AG04449 (cell line): ENCODE results near the gene KLHL29.

Experiments used
- CTCF ChIA-PET: fragments of 350-600 bp; formaldehyde crosslinking; extraction: SDS; loops from one replicate; lab custom pipeline; 2021; ENCODE audit warnings: antibody characterized with exemption; lab: Yijun Ruan, JAX
- POLR2A ChIA-PET: fragments of 400-600, 350-600 bp; formaldehyde crosslinking; extraction: SDS; loops from one replicate; lab custom pipeline; 2020; ENCODE audit warnings: antibody characterized with exemption, inconsistent platforms; lab: Yijun Ruan, JAX
- DNase-seq: peaks from one replicate; pipeline ENCODE4 v3.0.0-alpha.2; 2010; ENCODE audit warnings: low read depth, low spot score
- H3K4me3 ChIP-seq: 2 replicates; pipeline ENCODE4 v1.5.1; 2011; ENCODE audit warnings: low read depth, mild to moderate bottlenecking, control low read depth, low read length
- TF ChIP-seq, protein P1 (sequence below): IDR thresholded peaks from one replicate; pipeline ENCODE4 v1.5.1; 2011; ENCODE audit warnings: mild to moderate bottlenecking, moderate library complexity, low read length, control low read depth, inconsistent platforms; ENCODE audit not compliant: insufficient read depth; ENCODE audit errors: missing control alignments

Gene KLHL29

DNA sequence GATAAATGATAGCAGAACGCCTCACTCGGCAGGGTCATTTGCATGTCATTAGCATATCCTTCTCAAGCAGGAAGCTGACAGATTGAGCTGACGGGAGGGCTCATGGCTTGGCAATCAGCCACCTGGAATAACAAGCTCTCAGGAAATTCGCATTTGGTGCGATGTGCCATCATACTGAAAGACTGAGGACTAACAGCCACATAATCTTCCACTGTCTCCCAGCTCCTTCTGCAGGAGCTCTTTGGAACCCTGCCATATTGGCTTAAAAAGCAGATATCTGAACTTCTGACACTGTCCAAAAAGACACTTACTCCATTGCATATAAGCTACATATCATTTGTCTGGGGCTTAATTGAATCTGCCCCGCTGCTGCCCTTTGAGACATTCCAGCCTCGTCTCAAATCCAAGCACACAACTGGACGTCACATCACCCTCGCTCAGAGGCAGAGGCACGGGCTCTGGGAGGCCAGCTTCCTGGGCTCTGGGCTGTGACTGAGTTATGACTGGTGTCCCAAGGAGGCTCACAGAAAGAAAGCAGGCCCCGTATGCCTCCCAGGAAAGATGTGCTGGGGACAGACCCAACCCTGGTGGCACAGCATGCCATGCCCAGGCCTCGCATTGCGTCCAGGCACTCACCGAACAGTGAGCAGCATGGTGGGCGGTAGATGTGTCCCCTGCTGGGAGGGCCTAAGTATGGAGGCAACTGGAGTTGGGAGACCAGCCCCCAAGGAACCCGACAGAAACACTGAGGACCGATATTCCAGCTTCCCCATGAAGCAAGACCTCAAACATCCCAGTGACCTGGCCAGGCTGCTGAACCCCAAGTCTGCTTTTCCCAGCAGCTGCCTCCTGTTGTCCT is 314.0 kb downstream of the KLHL29 start:
- DNase-seq: no peak
- CTCF ChIA-PET: no interaction called here
- H3K4me3 ChIP-seq: no peak overlapping the region
- TF ChIP-seq, protein P1, sequence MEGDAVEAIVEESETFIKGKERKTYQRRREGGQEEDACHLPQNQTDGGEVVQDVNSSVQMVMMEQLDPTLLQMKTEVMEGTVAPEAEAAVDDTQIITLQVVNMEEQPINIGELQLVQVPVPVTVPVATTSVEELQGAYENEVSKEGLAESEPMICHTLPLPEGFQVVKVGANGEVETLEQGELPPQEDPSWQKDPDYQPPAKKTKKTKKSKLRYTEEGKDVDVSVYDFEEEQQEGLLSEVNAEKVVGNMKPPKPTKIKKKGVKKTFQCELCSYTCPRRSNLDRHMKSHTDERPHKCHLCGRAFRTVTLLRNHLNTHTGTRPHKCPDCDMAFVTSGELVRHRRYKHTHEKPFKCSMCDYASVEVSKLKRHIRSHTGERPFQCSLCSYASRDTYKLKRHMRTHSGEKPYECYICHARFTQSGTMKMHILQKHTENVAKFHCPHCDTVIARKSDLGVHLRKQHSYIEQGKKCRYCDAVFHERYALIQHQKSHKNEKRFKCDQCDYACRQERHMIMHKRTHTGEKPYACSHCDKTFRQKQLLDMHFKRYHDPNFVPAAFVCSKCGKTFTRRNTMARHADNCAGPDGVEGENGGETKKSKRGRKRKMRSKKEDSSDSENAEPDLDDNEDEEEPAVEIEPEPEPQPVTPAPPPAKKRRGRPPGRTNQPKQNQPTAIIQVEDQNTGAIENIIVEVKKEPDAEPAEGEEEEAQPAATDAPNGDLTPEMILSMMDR: no peak
- POLR2A ChIA-PET: no interaction called here

DNA sequence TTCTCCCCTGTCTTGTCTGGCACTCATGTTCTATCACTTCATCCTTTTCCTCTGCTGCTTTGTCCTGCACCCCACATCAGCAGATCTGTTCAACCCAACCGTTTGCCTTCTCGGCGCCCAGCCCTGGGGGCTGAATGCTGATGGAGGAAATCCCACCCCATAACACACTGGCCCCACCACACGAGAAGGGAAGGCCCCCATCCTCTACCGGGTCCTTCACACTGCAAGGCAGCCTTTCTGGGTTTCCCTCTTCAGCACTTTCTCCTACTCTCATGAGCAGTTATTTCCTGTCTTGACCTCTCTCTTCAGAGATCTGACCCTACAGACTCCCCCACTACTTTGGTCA is 314.6 kb downstream of the KLHL29 start:
- TF ChIP-seq, protein P1: no peak
- no peak for DNase-seq
- POLR2A ChIA-PET: no interaction called here
- H3K4me3 ChIP-seq: no peak overlapping the region
- CTCF ChIA-PET: no interaction called here

GRCh38 chr2:23700627-23701026 is 315.6 kb downstream of the KLHL29 start:
- no peak overlapping the region for H3K4me3 ChIP-seq
- CTCF ChIA-PET: no interaction called here
- TF ChIP-seq, protein P1: no peak
- no peak for DNase-seq
- POLR2A ChIA-PET: no interaction called here

GRCh38 chr2:23703037-23703582 is 318.1 kb downstream of the KLHL29 start:
- ChIA-PET POLR2A (no interaction called here), CTCF (no interaction called here)
- TF ChIP-seq, protein P1: no peak
- no peak for DNase-seq
- no peak overlapping the region for H3K4me3 ChIP-seq

- ChIA-PET POLR2A (no interaction called here), CTCF (no interaction called here)
- no peak overlapping the region for H3K4me3 ChIP-seq
- DNase-seq: no peak
- TF ChIP-seq, protein P1: no peak
These were observed 318.8 kb downstream of the KLHL29 start for GRCh38 chr2:23703583-23704385.
